Astrocyte of the cerebellum (primary cell): ENCODE results near the gene HSF2.

Experiments used
- DNase-seq: peaks from one replicate; pipeline ENCODE4 v3.0.0-alpha.2; 2011; ENCODE audit warnings: low read depth
- H3K4me3 ChIP-seq: 2 replicates; pipeline ENCODE4 v1.5.1; 2011; ENCODE audit warnings: mild to moderate bottlenecking, low read depth, low read length, moderate library complexity
- CTCF ChIP-seq: IDR thresholded peaks from 2 replicates; pipeline ENCODE4 v1.5.1; 2012; ENCODE audit warnings: low read length, low read depth, moderate library complexity, mild to moderate bottlenecking; ENCODE audit errors: missing control alignments
- in situ Hi-C: cut with HindIII; loops from 2 replicates; pipeline ENCODE4 v1.10.0; 2017; ENCODE audit warnings: low sequenced_read_pairs

Gene HSF2

GRCh38 chr6:122365775-122366403 lies 33.6 kb upstream of the HSF2 start:
- in situ Hi-C loops, result no loop called here
- no peak for DNase-seq
- H3K4me3 ChIP-seq, result no peak overlapping the region
- no peak for TF ChIP-seq CTCF

GRCh38 chr6:122367171-122367570 lies 32.3 kb upstream of the HSF2 start:
- no peak for DNase-seq
- in situ Hi-C loops, result no loop called here
- H3K4me3 ChIP-seq, result no peak overlapping the region
- TF ChIP-seq CTCF, result no peak

GRCh38 chr6:122369536-122369935 lies 29.9 kb upstream of the HSF2 start:
- H3K4me3 ChIP-seq, result no peak overlapping the region
- DNase-seq, result no peak
- in situ Hi-C loops, result no loop called here
- no peak for TF ChIP-seq CTCF

GRCh38 chr6:122372647-122373046 lies 26.8 kb upstream of the HSF2 start:
- in situ Hi-C loops, result no loop called here
- H3K4me3 ChIP-seq, result no peak overlapping the region
- TF ChIP-seq CTCF, result peak; percentile 18
- DNase-seq, result peak; percentile 9

GRCh38 chr6:122374307-122374706 lies 25.1 kb upstream of the HSF2 start:
- in situ Hi-C loops, result no loop called here
- DNase-seq, result no peak

GRCh38 chr6:122376246-122376645 lies 23.2 kb upstream of the HSF2 start:
- H3K4me3 ChIP-seq, result no peak overlapping the region
- no peak for TF ChIP-seq CTCF
- in situ Hi-C loops, result no loop called here
- no peak for DNase-seq

More at GRCh38 chr6:122374307-122374706, 25.1 kb upstream of the HSF2 start:
- no peak for TF ChIP-seq CTCF
- no peak overlapping the region for H3K4me3 ChIP-seq
